Measurements from ENCODE around the gene SRC. TPM values are rescaled to one million over a fixed set of nuclear protein-coding genes. Genes with fewer than 3 reads are reported as not detected.
"Not testable (repeated sequence)": the region's sequence is repeated elsewhere in the genome, so short reads cannot be mapped to it uniquely, and the experiment has no call there.

SRC gene
- total RNA-seq, 1 experiment from 2014 or later, result 23.3 TPM

- TF ChIP-seq CTCF (conservative IDR thresholded peaks at IDR 0.05; ENCODE audit: low read depth, low read length) (no peak), EZH2 (IDR thresholded peaks at IDR 0.05; ENCODE audit: borderline replicate concordance, low read depth, low read length, poor library complexity, severe bottlenecking) (no peak)
- H3K27ac ChIP-seq (ENCODE audit: low read depth, low read length, poor library complexity, severe bottlenecking), result no peak overlapping the region
- no peaks in the 10 kb centered on the region for H3K36me3 ChIP-seq (ENCODE audit: insufficient read depth, low read length, poor library complexity, severe bottlenecking)
- no peaks in the 10 kb centered on the region for H3K27me3 ChIP-seq (replicated peaks; ENCODE audit: insufficient read depth, low read depth, low read length, poor library complexity)
- no peaks in the 10 kb centered on the region for H3K4me1 ChIP-seq (ENCODE audit: insufficient read depth, low read length, poor library complexity, severe bottlenecking)
- no peaks in the 10 kb centered on the region for H3K9me3 ChIP-seq (ENCODE audit: low read depth, low read length, poor library complexity, severe bottlenecking)
- no TSS peak for BruUV-seq (replicated peaks)
- CTCF ChIA-PET, result interaction anchor here (0.5 kb wide), 1 partner anchor 47 kb away, joined by 4 read pairs; no protein-coding TSS in a partner anchor
- no peak overlapping the region for H3K4me3 ChIP-seq (ENCODE audit: low read depth, low read length, poor library complexity, severe bottlenecking)
- intact Hi-C loops (cut with micrococcal nuclease; ENCODE audit: unreplicated experiment), result no loop called here
- DNase-seq (ENCODE audit: low spot score), result no peak
- POLR2A ChIA-PET (ENCODE audit: low non-redundant PET), result no interaction called here
Measured at GRCh38 chr20:37337208-37337991, 8.5 kb upstream of the SRC start.

GRCh38 chr20:37338380-37338779 is 7.6 kb upstream of the SRC start:
- H3K4me3 ChIP-seq (ENCODE audit: low read depth, low read length, poor library complexity, severe bottlenecking); H3K27me3 ChIP-seq (replicated peaks; ENCODE audit: insufficient read depth, low read depth, low read length, poor library complexity); CTCF ChIA-PET; intact Hi-C loops (cut with micrococcal nuclease; ENCODE audit: unreplicated experiment); H3K27ac ChIP-seq (ENCODE audit: low read depth, low read length, poor library complexity, severe bottlenecking); DNase-seq (ENCODE audit: low spot score); POLR2A ChIA-PET (ENCODE audit: low non-redundant PET); BruUV-seq (replicated peaks); H3K36me3 ChIP-seq (ENCODE audit: insufficient read depth, low read length, poor library complexity, severe bottlenecking); H3K9me3 ChIP-seq (ENCODE audit: low read depth, low read length, poor library complexity, severe bottlenecking); H3K4me1 ChIP-seq (ENCODE audit: insufficient read depth, low read length, poor library complexity, severe bottlenecking): not testable (repeated sequence)

- ChIA-PET CTCF (no interaction called here), POLR2A (ENCODE audit: low non-redundant PET) (no interaction called here)
- no TSS peak for BruUV-seq (replicated peaks)
Measured at GRCh38 chr20:37339208-37339607, 6.7 kb upstream of the SRC start.

GRCh38 chr20:37339764-37340109 is 6.2 kb upstream of the SRC start:
- H3K27me3 ChIP-seq (replicated peaks; ENCODE audit: insufficient read depth, low read depth, low read length, poor library complexity); H3K9me3 ChIP-seq (ENCODE audit: low read depth, low read length, poor library complexity, severe bottlenecking); BruUV-seq (replicated peaks); DNase-seq (ENCODE audit: low spot score); CTCF ChIA-PET; H3K4me1 ChIP-seq (ENCODE audit: insufficient read depth, low read length, poor library complexity, severe bottlenecking); H3K27ac ChIP-seq (ENCODE audit: low read depth, low read length, poor library complexity, severe bottlenecking); intact Hi-C loops (cut with micrococcal nuclease; ENCODE audit: unreplicated experiment); H3K36me3 ChIP-seq (ENCODE audit: insufficient read depth, low read length, poor library complexity, severe bottlenecking); H3K4me3 ChIP-seq (ENCODE audit: low read depth, low read length, poor library complexity, severe bottlenecking): not testable (repeated sequence)
- POLR2A ChIA-PET (ENCODE audit: low non-redundant PET), result interaction anchor here (0.6 kb wide), 1 partner anchor 1126 kb away, joined by 5 read pairs; no protein-coding TSS in a partner anchor

More at GRCh38 chr20:37339208-37339607, 6.7 kb upstream of the SRC start:
- Histone ChIP-seq H3K4me3 (ENCODE audit: low read depth, low read length, poor library complexity, severe bottlenecking) (no peak overlapping the region), H3K27me3 (replicated peaks; ENCODE audit: insufficient read depth, low read depth, low read length, poor library complexity) (no peaks in the 10 kb centered on the region), H3K4me1 (ENCODE audit: insufficient read depth, low read length, poor library complexity, severe bottlenecking) (no peaks in the 10 kb centered on the region), H3K27ac (ENCODE audit: low read depth, low read length, poor library complexity, severe bottlenecking) (no peak overlapping the region), H3K36me3 (ENCODE audit: insufficient read depth, low read length, poor library complexity, severe bottlenecking) (no peaks in the 10 kb centered on the region), H3K9me3 (ENCODE audit: low read depth, low read length, poor library complexity, severe bottlenecking) (no peaks in the 10 kb centered on the region)
- intact Hi-C loops (cut with micrococcal nuclease; ENCODE audit: unreplicated experiment), result no loop called here
- DNase-seq (ENCODE audit: low spot score), result no peak
- TF ChIP-seq EZH2 (IDR thresholded peaks at IDR 0.05; ENCODE audit: borderline replicate concordance, low read depth, low read length, poor library complexity, severe bottlenecking), result no peak
- no peak for TF ChIP-seq CTCF (conservative IDR thresholded peaks at IDR 0.05; ENCODE audit: low read depth, low read length)

Data from A673 (cell line).